GM12878 (cell line): Measurements from ENCODE around the gene KTN1. TPM values are rescaled to one million over a fixed set of nuclear protein-coding genes. Genes with fewer than 3 reads are reported as not detected.

ENCODE experiments used
- ATAC-seq: fragments of 200-7000 bp; cut with Tn5 transposase; 3 replicates; pipeline ENCODE4 v1.9.1; 2020; ENCODE audit warnings: mild to moderate bottlenecking, moderate library complexity
- BruUV-seq: library from RNA; stranded (reverse); fragments of 400-500 nt; replicated peaks from 2 replicates; lab custom pipeline; 2021; lab: Mats Ljungman, UMichigan
- CTCF ChIA-PET: fragments of 300-600 bp; sonication (Branson Sonifier 250); formaldehyde crosslinking; extraction: SDS; loops from one replicate; lab custom pipeline; 2021; ENCODE audit warnings: inconsistent platforms; lab: Yijun Ruan, JAX
- POLR2A ChIA-PET: fragments of 350-600 bp; formaldehyde crosslinking; extraction: SDS; loops from one replicate; lab custom pipeline; 2021; ENCODE audit warnings: inconsistent platforms; lab: Charles Lee
- RAD21 ChIA-PET: fragments of 300-600 bp; sonication (Branson Sonifier 250); formaldehyde crosslinking; loops from one replicate; lab custom pipeline; 2023; ENCODE audit warnings: antibody characterized with exemption; ENCODE audit not compliant: unreplicated experiment; lab: Charles Lee
- SMC1A ChIA-PET: fragments of 300-600 bp; sonication (Branson Sonifier 250); formaldehyde crosslinking; loops from one replicate; lab custom pipeline; 2023; ENCODE audit not compliant: unreplicated experiment, uncharacterized antibody; lab: Charles Lee
- DNase-seq: peaks from one replicate; pipeline ENCODE4 v3.0.0-alpha.2; 2011; ENCODE audit warnings: low read depth, low spot score
- FAIRE-seq: peaks from 3 replicates; lab custom pipeline; 2011; peaks lifted over from hg19 to GRCh38; lab: Jason Lieb, UNC
- H2AFZ ChIP-seq: 2 replicates; pipeline ENCODE4 v1.6.0; 2011; ENCODE audit warnings: low read depth, low read length, control low read depth; ENCODE audit not compliant: control insufficient read depth
- H3K27ac ChIP-seq: 2 replicates; pipeline ENCODE4 v1.5.1; 2011; ENCODE audit warnings: control low read depth; ENCODE audit not compliant: control insufficient read depth, insufficient read depth
- H3K27me3 ChIP-seq, 2 experiments: replicated peaks in 1 of 2; 2 replicates each; pipeline versions ENCODE4 v1.6.0 to v1.6.1; 2011; ENCODE audit warnings: low read length in 1 of 2; ENCODE audit not compliant: control insufficient read depth in 2 of 2, insufficient read depth in 2 of 2
- H3K36me3 ChIP-seq, 2 experiments: 2 replicates each; pipeline ENCODE4 v1.5.1; 2011; ENCODE audit warnings: low read length in 1 of 2; ENCODE audit not compliant: control insufficient read depth in 2 of 2, insufficient read depth in 2 of 2
- H3K4me1 ChIP-seq: 2 replicates; pipeline ENCODE4 v1.6.1; 2011; ENCODE audit warnings: mild to moderate bottlenecking, low read length, moderate library complexity, mixed read lengths; ENCODE audit not compliant: control insufficient read depth, insufficient read depth
- H3K4me2 ChIP-seq: 2 replicates; pipeline ENCODE4 v1.6.0; 2011; ENCODE audit warnings: control low read depth; ENCODE audit not compliant: control insufficient read depth, insufficient read depth
- H3K4me3 ChIP-seq: fragments of 200-600 bp; sonication (generic); 2 replicates; pipeline ENCODE4 v1.5.1; 2016
- H3K79me2 ChIP-seq: 2 replicates; pipeline ENCODE4 v1.6.0; 2011; ENCODE audit warnings: low read length; ENCODE audit not compliant: control insufficient read depth, insufficient read depth
- H3K9ac ChIP-seq: 2 replicates; pipeline ENCODE4 v1.8.0; 2011; ENCODE audit warnings: low read length, control low read depth, mixed read lengths; ENCODE audit not compliant: control insufficient read depth, insufficient read depth
- H3K9me3 ChIP-seq: replicated peaks from 3 replicates; pipeline ENCODE4 v1.5.1; 2011; ENCODE audit warnings: mild to moderate bottlenecking, low read length; ENCODE audit not compliant: control insufficient read depth, insufficient read depth
- H4K20me1 ChIP-seq: 2 replicates; pipeline ENCODE4 v1.6.0; 2011; ENCODE audit not compliant: control insufficient read depth, insufficient read depth
- JUND ChIP-seq: IDR thresholded peaks from 2 replicates; pipeline ENCODE4 v1.6.1; 2012; ENCODE audit warnings: low read depth, mild to moderate bottlenecking, low read length, improper control_type of control experiment, moderate library complexity
- MYB ChIP-seq: fragments of 150-350 bp; IDR thresholded peaks from 2 replicates; pipeline ENCODE4 v1.6.1; 2014; ENCODE audit warnings: mild to moderate bottlenecking, low read depth, low read length, borderline replicate concordance
- POLR2AphosphoS5 ChIP-seq: IDR thresholded peaks from 2 replicates; pipeline ENCODE4 v1.6.1; 2011; ENCODE audit warnings: mild to moderate bottlenecking, low read length, inconsistent platforms
- SMAD5 ChIP-seq: IDR thresholded peaks from 2 replicates; pipeline ENCODE4 v1.6.1; 2016; ENCODE audit warnings: antibody characterized with exemption, low read depth
- STAT1 ChIP-seq: fragments of 450-650 bp; conservative IDR thresholded peaks from 2 replicates; pipeline ENCODE4 v1.6.1; 2014; ENCODE audit warnings: antibody characterized with exemption, mild to moderate bottlenecking
- SUPT20H ChIP-seq: IDR thresholded peaks from 2 replicates; pipeline ENCODE4 v1.6.1; 2011; ENCODE audit warnings: low read depth, mild to moderate bottlenecking, low read length, moderate library complexity, borderline replicate concordance; ENCODE audit not compliant: control insufficient read depth
- TCF12 ChIP-seq: IDR thresholded peaks from 2 replicates; pipeline ENCODE4 v1.6.1; 2011; ENCODE audit warnings: low read depth, mild to moderate bottlenecking, low read length
- WGBS: methylation state at CpG from one replicate; pipeline ENCODE4 v1.1.6; 2016; ENCODE audit warnings: low lambda C conversion rate; ENCODE audit not compliant: insufficient replicate concordance, insufficient coverage; ENCODE audit errors: missing lambda C conversion rate; 5-methylcytosine and 5-hydroxymethylcytosine counted together
- in situ Hi-C: fragments of 300-500 bp; cut with MboI; formaldehyde crosslinking; loops from 9 replicates; pipeline ENCODE4 v1.14.3; 2018; ENCODE audit warnings: mixed read lengths
- intact Hi-C: fragments of 100-400 bp; cut with micrococcal nuclease; formaldehyde crosslinking; loops from one replicate; pipeline ENCODE4 v1.14.2; 2022; ENCODE audit not compliant: unreplicated experiment
- polyA plus RNA-seq, 11 experiments: library from polyadenylated mRNA; depleted of rRNA in 4 of 11; unstranded in 6 of 11; stranded (reverse) in 5 of 11; fragments of >200 nt; fragmentation: Nextera tagmentation in 4 of 11; fragmentation: Illumina TruSeq in 1 of 11; extraction: Ambion mirVana in 4 of 11; extraction: Trizol in 1 of 11; gene quantifications; 1 replicate in 1 of 11; 2 replicates in 10 of 11; pipeline versions ENCODE4 v1.2.1 to v1.2.3, GENCODE V29; 2011 to 2016; ENCODE audit warnings: inconsistent platforms in 2 of 11, missing spikeins in 2 of 11, low read depth in 1 of 11
- total RNA-seq, 4 experiments: library from RNA; depleted of rRNA in 3 of 4; stranded (reverse); fragments of >200 nt in 3 of 4; fragmentation: Illumina TruSeq in 1 of 4; extraction: Trizol in 1 of 4; gene quantifications; 2 replicates each; pipeline versions ENCODE4 v1.2.1 to v1.2.3, GENCODE V29; 2013 to 2021
- TF ChIP-seq, protein P1 (sequence below): IDR thresholded peaks from 2 replicates; pipeline ENCODE4 v1.6.1; 2012; ENCODE audit warnings: low read depth, low read length, improper control_type of control experiment
- TF ChIP-seq, protein P2 (sequence below): fragments of 150-350 bp; IDR thresholded peaks from 2 replicates; pipeline ENCODE4 v1.6.1; 2014; ENCODE audit warnings: mild to moderate bottlenecking, low read depth, low read length
- TF ChIP-seq, protein P3 (sequence below), 3 experiments: IDR thresholded peaks in 2 of 3; conservative IDR thresholded peaks in 1 of 3; 2 replicates each; pipeline ENCODE4 v1.5.1; 2011; ENCODE audit warnings: low read depth in 3 of 3, low read length in 3 of 3, mild to moderate bottlenecking in 3 of 3, control low read depth in 2 of 3, moderate library complexity in 2 of 3, inconsistent platforms in 1 of 3, mixed read lengths in 1 of 3; ENCODE audit not compliant: control insufficient read depth in 2 of 3, insufficient read depth in 1 of 3; ENCODE audit errors: extremely low read depth in 1 of 3
- TF ChIP-seq, protein P4 (sequence below): fragments of 450-650 bp; IDR thresholded peaks from 2 replicates; pipeline ENCODE4 v1.6.1; 2017; ENCODE audit warnings: borderline replicate concordance
- TF ChIP-seq, protein P5 (sequence below): fragments of 450-650 bp; IDR thresholded peaks from 2 replicates; pipeline ENCODE4 v1.6.1; 2017; ENCODE audit warnings: mild to moderate bottlenecking, moderate library complexity

The KTN1 gene
- total and polyA plus RNA-seq, 10 of the 15 experiments (the other 5 are each of a cell fraction or from before 2014, with no cell fraction given) = 50.6 to 154 (median 84.2) TPM

DNA sequence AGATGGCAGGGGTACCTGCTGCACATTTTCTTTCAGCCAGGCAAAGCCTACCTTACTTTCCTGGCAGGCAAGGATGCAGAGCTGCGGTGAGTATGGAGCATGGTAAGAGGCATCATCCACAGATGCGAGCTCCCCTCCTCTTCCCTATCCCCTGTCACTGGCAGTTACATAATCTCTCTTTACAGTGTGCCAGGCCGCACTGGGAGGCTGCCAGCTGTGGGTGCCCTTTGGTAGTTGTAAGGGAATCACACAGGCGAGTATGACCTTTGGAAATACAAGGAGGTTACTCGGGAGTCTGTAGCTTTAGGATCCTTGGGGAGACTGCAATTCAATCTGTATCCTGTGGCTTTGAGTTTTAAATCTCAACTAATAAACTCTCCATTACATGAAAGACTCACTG, 132.5 kb downstream of the KTN1 start:
- WGBS = 85% methylated on average over 5 of the region's 5 CpGs
- ChIA-PET RAD21 (no interaction called here), POLR2A (no interaction called here), CTCF (interaction anchor here (1.5 kb wide), 1 partner anchor 19 kb away, joined by 4 read pairs; no protein-coding TSS in a partner anchor), SMC1A (no interaction called here)
- Histone ChIP-seq H3K27me3 (no peaks in the 10 kb centered on the region), H3K9me3 (no peaks in the 10 kb centered on the region), H4K20me1 (no peaks in the 10 kb centered on the region), H3K27ac (no peak overlapping the region), H3K9ac (no peak overlapping the region), H3K79me2 (no peaks in the 10 kb centered on the region), H3K4me1 (peaks cover 3% of the 10 kb centered on the region; the same call in 1 of the 2 replicates), H3K4me2 (no peak overlapping the region), H3K36me3 (no peaks in the 10 kb centered on the region), H2AFZ (no peak overlapping the region), H3K4me3 (no peak overlapping the region)
- in situ Hi-C loops = loop anchor here (10.0 kb wide), 1 partner anchor 762 kb away; no protein-coding TSS in a partner anchor
- no TSS peak for BruUV-seq
- ATAC-seq (no peak), DNase-seq (no peak), FAIRE-seq (no peak)
- intact Hi-C loops = no loop called here
- TF ChIP-seq POLR2AphosphoS5 (no peak), JUND (no peak), SUPT20H (no peak), MYB (no peak), SMAD5 (no peak), STAT1 (no peak), TCF12 (no peak)
- TF ChIP-seq, protein P1, sequence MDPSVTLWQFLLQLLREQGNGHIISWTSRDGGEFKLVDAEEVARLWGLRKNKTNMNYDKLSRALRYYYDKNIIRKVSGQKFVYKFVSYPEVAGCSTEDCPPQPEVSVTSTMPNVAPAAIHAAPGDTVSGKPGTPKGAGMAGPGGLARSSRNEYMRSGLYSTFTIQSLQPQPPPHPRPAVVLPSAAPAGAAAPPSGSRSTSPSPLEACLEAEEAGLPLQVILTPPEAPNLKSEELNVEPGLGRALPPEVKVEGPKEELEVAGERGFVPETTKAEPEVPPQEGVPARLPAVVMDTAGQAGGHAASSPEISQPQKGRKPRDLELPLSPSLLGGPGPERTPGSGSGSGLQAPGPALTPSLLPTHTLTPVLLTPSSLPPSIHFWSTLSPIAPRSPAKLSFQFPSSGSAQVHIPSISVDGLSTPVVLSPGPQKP = no peak
- TF ChIP-seq, protein P2, sequence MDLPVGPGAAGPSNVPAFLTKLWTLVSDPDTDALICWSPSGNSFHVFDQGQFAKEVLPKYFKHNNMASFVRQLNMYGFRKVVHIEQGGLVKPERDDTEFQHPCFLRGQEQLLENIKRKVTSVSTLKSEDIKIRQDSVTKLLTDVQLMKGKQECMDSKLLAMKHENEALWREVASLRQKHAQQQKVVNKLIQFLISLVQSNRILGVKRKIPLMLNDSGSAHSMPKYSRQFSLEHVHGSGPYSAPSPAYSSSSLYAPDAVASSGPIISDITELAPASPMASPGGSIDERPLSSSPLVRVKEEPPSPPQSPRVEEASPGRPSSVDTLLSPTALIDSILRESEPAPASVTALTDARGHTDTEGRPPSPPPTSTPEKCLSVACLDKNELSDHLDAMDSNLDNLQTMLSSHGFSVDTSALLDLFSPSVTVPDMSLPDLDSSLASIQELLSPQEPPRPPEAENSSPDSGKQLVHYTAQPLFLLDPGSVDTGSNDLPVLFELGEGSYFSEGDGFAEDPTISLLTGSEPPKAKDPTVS = no peak
- TF ChIP-seq, protein P3, sequence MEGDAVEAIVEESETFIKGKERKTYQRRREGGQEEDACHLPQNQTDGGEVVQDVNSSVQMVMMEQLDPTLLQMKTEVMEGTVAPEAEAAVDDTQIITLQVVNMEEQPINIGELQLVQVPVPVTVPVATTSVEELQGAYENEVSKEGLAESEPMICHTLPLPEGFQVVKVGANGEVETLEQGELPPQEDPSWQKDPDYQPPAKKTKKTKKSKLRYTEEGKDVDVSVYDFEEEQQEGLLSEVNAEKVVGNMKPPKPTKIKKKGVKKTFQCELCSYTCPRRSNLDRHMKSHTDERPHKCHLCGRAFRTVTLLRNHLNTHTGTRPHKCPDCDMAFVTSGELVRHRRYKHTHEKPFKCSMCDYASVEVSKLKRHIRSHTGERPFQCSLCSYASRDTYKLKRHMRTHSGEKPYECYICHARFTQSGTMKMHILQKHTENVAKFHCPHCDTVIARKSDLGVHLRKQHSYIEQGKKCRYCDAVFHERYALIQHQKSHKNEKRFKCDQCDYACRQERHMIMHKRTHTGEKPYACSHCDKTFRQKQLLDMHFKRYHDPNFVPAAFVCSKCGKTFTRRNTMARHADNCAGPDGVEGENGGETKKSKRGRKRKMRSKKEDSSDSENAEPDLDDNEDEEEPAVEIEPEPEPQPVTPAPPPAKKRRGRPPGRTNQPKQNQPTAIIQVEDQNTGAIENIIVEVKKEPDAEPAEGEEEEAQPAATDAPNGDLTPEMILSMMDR (IDR thresholded peaks at IDR 0.05 in 2 of 3, conservative IDR thresholded peaks at IDR 0.05 in 1 of 3; ENCODE audit: control insufficient read depth in 2 of 3, extremely low read depth in 1 of 3, insufficient read depth in 1 of 3, low read depth in 3 of 3, low read length in 3 of 3) = no peak
- TF ChIP-seq, protein P4, sequence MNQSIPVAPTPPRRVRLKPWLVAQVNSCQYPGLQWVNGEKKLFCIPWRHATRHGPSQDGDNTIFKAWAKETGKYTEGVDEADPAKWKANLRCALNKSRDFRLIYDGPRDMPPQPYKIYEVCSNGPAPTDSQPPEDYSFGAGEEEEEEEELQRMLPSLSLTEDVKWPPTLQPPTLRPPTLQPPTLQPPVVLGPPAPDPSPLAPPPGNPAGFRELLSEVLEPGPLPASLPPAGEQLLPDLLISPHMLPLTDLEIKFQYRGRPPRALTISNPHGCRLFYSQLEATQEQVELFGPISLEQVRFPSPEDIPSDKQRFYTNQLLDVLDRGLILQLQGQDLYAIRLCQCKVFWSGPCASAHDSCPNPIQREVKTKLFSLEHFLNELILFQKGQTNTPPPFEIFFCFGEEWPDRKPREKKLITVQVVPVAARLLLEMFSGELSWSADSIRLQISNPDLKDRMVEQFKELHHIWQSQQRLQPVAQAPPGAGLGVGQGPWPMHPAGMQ = no peak
- TF ChIP-seq, protein P5, sequence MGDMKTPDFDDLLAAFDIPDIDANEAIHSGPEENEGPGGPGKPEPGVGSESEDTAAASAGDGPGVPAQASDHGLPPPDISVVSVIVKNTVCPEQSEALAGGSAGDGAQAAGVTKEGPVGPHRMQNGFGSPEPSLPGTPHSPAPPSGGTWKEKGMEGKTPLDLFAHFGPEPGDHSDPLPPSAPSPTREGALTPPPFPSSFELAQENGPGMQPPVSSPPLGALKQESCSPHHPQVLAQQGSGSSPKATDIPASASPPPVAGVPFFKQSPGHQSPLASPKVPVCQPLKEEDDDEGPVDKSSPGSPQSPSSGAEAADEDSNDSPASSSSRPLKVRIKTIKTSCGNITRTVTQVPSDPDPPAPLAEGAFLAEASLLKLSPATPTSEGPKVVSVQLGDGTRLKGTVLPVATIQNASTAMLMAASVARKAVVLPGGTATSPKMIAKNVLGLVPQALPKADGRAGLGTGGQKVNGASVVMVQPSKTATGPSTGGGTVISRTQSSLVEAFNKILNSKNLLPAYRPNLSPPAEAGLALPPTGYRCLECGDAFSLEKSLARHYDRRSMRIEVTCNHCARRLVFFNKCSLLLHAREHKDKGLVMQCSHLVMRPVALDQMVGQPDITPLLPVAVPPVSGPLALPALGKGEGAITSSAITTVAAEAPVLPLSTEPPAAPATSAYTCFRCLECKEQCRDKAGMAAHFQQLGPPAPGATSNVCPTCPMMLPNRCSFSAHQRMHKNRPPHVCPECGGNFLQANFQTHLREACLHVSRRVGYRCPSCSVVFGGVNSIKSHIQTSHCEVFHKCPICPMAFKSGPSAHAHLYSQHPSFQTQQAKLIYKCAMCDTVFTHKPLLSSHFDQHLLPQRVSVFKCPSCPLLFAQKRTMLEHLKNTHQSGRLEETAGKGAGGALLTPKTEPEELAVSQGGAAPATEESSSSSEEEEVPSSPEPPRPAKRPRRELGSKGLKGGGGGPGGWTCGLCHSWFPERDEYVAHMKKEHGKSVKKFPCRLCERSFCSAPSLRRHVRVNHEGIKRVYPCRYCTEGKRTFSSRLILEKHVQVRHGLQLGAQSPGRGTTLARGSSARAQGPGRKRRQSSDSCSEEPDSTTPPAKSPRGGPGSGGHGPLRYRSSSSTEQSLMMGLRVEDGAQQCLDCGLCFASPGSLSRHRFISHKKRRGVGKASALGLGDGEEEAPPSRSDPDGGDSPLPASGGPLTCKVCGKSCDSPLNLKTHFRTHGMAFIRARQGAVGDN = no peak
